Liver (tissue), 9 donors: ENCODE data around the gene ARMC5. TPM values are rescaled to one million over a fixed set of nuclear protein-coding genes. Genes with fewer than 3 reads are reported as not detected.

Experiments
- DNase-seq: peaks from one replicate; pipeline ENCODE4 v3.0.0-alpha.2; 2017; ENCODE audit warnings: low spot score
- H3K27ac ChIP-seq, 2 donors: one replicate each; pipeline ENCODE4 v1.7.0; 2013; ENCODE audit warnings: inconsistent platforms in 2 of 2, low read length in 2 of 2, control low read depth in 1 of 2, low read depth in 1 of 2, mild to moderate bottlenecking in 1 of 2
- H3K27me3 ChIP-seq, 4 donors: one replicate each; pipeline versions ENCODE4 v1.6.1 to v1.7.0; 2013; ENCODE audit warnings: low read length in 3 of 4, inconsistent platforms in 1 of 4, mild to moderate bottlenecking in 1 of 4, moderate library complexity in 1 of 4; ENCODE audit not compliant: control insufficient read depth in 4 of 4, insufficient read depth in 4 of 4
- H3K36me3 ChIP-seq, 4 donors: one replicate each; pipeline versions ENCODE4 v1.6.1 to v1.7.0; 2013; ENCODE audit warnings: low read length in 3 of 4, mild to moderate bottlenecking in 3 of 4, low read depth in 1 of 4, moderate library complexity in 1 of 4; ENCODE audit not compliant: control insufficient read depth in 4 of 4, insufficient read depth in 3 of 4
- H3K4me1 ChIP-seq, 4 donors: one replicate each; pipeline versions ENCODE4 v1.6.1 to v1.7.0; 2013; ENCODE audit warnings: low read length in 3 of 4, mild to moderate bottlenecking in 3 of 4, moderate library complexity in 1 of 4; ENCODE audit not compliant: control insufficient read depth in 4 of 4, insufficient read depth in 4 of 4
- H3K4me3 ChIP-seq, 3 donors: one replicate each; pipeline versions ENCODE4 v1.6.1 to v1.7.0; 2013; ENCODE audit warnings: low read length in 3 of 3, control low read depth in 1 of 3, low read depth in 1 of 3, mild to moderate bottlenecking in 1 of 3
- H3K9ac ChIP-seq, 2 donors: one replicate each; pipeline ENCODE4 v1.7.0; 2013; ENCODE audit warnings: low read length in 2 of 2, mild to moderate bottlenecking in 2 of 2, moderate library complexity in 2 of 2, control low read depth in 1 of 2, low read depth in 1 of 2
- H3K9me3 ChIP-seq, 4 donors: one replicate each; pipeline versions ENCODE4 v1.6.1 to v1.7.0; 2013; ENCODE audit warnings: low read length in 3 of 4; ENCODE audit not compliant: control insufficient read depth in 4 of 4
- ATF3 ChIP-seq: IDR thresholded peaks from 2 replicates; pipeline ENCODE4 v1.6.1; 2016; ENCODE audit warnings: antibody characterized with exemption
- CTCF ChIP-seq: fragments of 150-350 bp; IDR thresholded peaks from 2 replicates; pipeline ENCODE4 v1.5.1; 2017; ENCODE audit warnings: improper control_type of control experiment, low read depth, low read length; ENCODE audit not compliant: missing input control
- EGR1 ChIP-seq, 2 donors: IDR thresholded peaks; 2 replicates each; pipeline ENCODE4 v1.6.1; 2016 to 2018; ENCODE audit warnings: antibody characterized with exemption in 2 of 2, low read depth in 2 of 2
- FOXA1 ChIP-seq: IDR thresholded peaks from 2 replicates; pipeline ENCODE4 v1.6.1; 2016; ENCODE audit warnings: antibody characterized with exemption
- FOXA2 ChIP-seq: IDR thresholded peaks from 2 replicates; pipeline ENCODE4 v1.6.1; 2016; ENCODE audit warnings: antibody characterized with exemption
- GABPA ChIP-seq, 2 donors: IDR thresholded peaks in 1 of 2; conservative IDR thresholded peaks in 1 of 2; 2 replicates each; pipeline ENCODE4 v1.6.1; 2016; ENCODE audit warnings: antibody characterized with exemption in 2 of 2, mild to moderate bottlenecking in 1 of 2, moderate library complexity in 1 of 2
- HNF4A ChIP-seq, 2 donors: conservative IDR thresholded peaks; 2 replicates each; pipeline ENCODE4 v1.6.1; 2016; ENCODE audit warnings: antibody characterized with exemption in 2 of 2, mild to moderate bottlenecking in 2 of 2
- HNF4G ChIP-seq: IDR thresholded peaks from 2 replicates; pipeline ENCODE4 v1.6.1; 2016; ENCODE audit warnings: antibody characterized with exemption
- JUND ChIP-seq, 2 donors: IDR thresholded peaks; 2 replicates each; pipeline ENCODE4 v1.6.1; 2016; ENCODE audit warnings: antibody characterized with exemption in 2 of 2
- NR2F2 ChIP-seq: IDR thresholded peaks from 2 replicates; pipeline ENCODE4 v1.6.1; 2016; ENCODE audit warnings: antibody characterized with exemption
- RAD21 ChIP-seq, 2 donors: IDR thresholded peaks; 2 replicates each; pipeline ENCODE4 v1.6.1; 2016; ENCODE audit warnings: antibody characterized with exemption in 2 of 2, mild to moderate bottlenecking in 2 of 2
- RXRA ChIP-seq, 2 donors: IDR thresholded peaks; 2 replicates each; pipeline ENCODE4 v1.6.1; 2017 to 2018; ENCODE audit warnings: antibody characterized with exemption in 2 of 2, mild to moderate bottlenecking in 1 of 2
- SP1 ChIP-seq: IDR thresholded peaks from 2 replicates; pipeline ENCODE4 v1.6.1; 2018; ENCODE audit warnings: antibody characterized with exemption, mild to moderate bottlenecking
- TAF1 ChIP-seq: conservative IDR thresholded peaks from 2 replicates; pipeline ENCODE4 v1.6.1; 2016; ENCODE audit warnings: antibody characterized with exemption, mild to moderate bottlenecking
- YY1 ChIP-seq: IDR thresholded peaks from 2 replicates; pipeline ENCODE4 v1.6.1; 2016; ENCODE audit warnings: antibody characterized with exemption, mild to moderate bottlenecking
- WGBS: extraction: QIAGEN DNeasy Blood & Tissue Kit; methylation state at CpG from one replicate; pipeline ENCODE4 v1.1.7; 2013; 5-methylcytosine and 5-hydroxymethylcytosine counted together
- polyA plus RNA-seq, 2 donors: library from polyadenylated mRNA; stranded (reverse) in 1 of 2; unstranded in 1 of 2; fragments of 200-250 nt in 1 of 2; fragments of >200 nt in 1 of 2; fragmentation: Nextera tagmentation in 1 of 2; extraction: Ambion mirVana in 1 of 2; gene quantifications; one replicate each; pipeline versions ENCODE4 v1.2.1 to v1.2.3, GENCODE V29; 2013 to 2015
- total RNA-seq, 2 donors: library from RNA; depleted of rRNA; stranded (reverse); fragments of >200 nt; gene quantifications; one replicate each; pipeline ENCODE4 v1.2.3, GENCODE V29; 2014
- TF ChIP-seq, protein P1 (sequence below): IDR thresholded peaks from 2 replicates; pipeline ENCODE4 v1.6.1; 2016; ENCODE audit warnings: antibody characterized with exemption, mild to moderate bottlenecking
- TF ChIP-seq, protein P2 (sequence below): IDR thresholded peaks from 2 replicates; pipeline ENCODE4 v1.6.1; 2016; ENCODE audit warnings: antibody characterized with exemption
- TF ChIP-seq, protein P3 (sequence below): IDR thresholded peaks from 2 replicates; pipeline ENCODE4 v1.6.1; 2016; ENCODE audit warnings: antibody characterized with exemption
- donor health status: healthy.
- donor health status: healthy.
- donor health status: healthy.
- donor health status: healthy.
- donor health status: healthy.

Gene ARMC5
- total and polyA plus RNA-seq, 4 donors, result 5.4 to 13.3 (median 11.4) TPM

DNA sequence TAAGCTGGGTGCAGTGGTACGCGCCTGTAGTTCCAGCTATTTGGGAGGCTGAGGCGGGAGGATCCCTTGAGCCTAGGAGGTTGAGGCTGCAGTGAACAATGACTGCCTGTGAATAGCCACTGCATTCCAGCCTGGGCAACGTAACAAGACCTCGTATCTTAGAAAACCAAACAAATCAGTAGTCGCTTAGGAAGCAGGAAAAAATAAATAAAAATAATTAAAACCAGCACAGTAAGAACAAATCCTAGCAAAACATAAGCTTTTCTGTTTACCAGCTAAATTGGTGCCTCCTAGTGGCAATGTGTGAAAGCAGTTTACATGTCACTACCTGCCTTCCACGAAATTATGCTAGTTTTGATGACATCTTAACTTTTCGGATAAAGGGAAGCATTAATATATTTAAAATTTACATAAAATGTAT, 1.3 kb downstream of the ARMC5 start:
- peaks cover 0 to 7% (median under 1%) of the 10 kb centered on the region in 4 donors for H3K36me3 ChIP-seq
- DNase-seq, result no peak
- 48% methylated on average over 8 of the region's 8 CpGs for WGBS
- peaks cover 27 to 61% (median 49%) of the 10 kb centered on the region in 4 donors for H3K4me1 ChIP-seq
- H3K27ac ChIP-seq, result peak overlapping the region; percentile 89 to 98
- H3K9ac ChIP-seq, result no peak overlapping the region
- TF ChIP-seq TAF1, result no peak
- peak; percentile 30 to 60 for TF ChIP-seq RAD21 (IDR thresholded peaks at IDR 0.05)
- TF ChIP-seq, protein P1, sequence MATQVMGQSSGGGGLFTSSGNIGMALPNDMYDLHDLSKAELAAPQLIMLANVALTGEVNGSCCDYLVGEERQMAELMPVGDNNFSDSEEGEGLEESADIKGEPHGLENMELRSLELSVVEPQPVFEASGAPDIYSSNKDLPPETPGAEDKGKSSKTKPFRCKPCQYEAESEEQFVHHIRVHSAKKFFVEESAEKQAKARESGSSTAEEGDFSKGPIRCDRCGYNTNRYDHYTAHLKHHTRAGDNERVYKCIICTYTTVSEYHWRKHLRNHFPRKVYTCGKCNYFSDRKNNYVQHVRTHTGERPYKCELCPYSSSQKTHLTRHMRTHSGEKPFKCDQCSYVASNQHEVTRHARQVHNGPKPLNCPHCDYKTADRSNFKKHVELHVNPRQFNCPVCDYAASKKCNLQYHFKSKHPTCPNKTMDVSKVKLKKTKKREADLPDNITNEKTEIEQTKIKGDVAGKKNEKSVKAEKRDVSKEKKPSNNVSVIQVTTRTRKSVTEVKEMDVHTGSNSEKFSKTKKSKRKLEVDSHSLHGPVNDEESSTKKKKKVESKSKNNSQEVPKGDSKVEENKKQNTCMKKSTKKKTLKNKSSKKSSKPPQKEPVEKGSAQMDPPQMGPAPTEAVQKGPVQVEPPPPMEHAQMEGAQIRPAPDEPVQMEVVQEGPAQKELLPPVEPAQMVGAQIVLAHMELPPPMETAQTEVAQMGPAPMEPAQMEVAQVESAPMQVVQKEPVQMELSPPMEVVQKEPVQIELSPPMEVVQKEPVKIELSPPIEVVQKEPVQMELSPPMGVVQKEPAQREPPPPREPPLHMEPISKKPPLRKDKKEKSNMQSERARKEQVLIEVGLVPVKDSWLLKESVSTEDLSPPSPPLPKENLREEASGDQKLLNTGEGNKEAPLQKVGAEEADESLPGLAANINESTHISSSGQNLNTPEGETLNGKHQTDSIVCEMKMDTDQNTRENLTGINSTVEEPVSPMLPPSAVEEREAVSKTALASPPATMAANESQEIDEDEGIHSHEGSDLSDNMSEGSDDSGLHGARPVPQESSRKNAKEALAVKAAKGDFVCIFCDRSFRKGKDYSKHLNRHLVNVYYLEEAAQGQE, result no peak
- TF ChIP-seq, protein P2, sequence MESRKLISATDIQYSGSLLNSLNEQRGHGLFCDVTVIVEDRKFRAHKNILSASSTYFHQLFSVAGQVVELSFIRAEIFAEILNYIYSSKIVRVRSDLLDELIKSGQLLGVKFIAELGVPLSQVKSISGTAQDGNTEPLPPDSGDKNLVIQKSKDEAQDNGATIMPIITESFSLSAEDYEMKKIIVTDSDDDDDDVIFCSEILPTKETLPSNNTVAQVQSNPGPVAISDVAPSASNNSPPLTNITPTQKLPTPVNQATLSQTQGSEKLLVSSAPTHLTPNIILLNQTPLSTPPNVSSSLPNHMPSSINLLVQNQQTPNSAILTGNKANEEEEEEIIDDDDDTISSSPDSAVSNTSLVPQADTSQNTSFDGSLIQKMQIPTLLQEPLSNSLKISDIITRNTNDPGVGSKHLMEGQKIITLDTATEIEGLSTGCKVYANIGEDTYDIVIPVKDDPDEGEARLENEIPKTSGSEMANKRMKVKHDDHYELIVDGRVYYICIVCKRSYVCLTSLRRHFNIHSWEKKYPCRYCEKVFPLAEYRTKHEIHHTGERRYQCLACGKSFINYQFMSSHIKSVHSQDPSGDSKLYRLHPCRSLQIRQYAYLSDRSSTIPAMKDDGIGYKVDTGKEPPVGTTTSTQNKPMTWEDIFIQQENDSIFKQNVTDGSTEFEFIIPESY, result no peak
- TF ChIP-seq YY1, result no peak
- peak; percentile 39 for TF ChIP-seq CTCF
- H3K4me3 ChIP-seq, result peak overlapping the region in 1 of 3 donors; percentile 36
- no peaks in the 10 kb centered on the region for H3K27me3 ChIP-seq
- H3K9me3 ChIP-seq, result no peaks in the 10 kb centered on the region

DNA sequence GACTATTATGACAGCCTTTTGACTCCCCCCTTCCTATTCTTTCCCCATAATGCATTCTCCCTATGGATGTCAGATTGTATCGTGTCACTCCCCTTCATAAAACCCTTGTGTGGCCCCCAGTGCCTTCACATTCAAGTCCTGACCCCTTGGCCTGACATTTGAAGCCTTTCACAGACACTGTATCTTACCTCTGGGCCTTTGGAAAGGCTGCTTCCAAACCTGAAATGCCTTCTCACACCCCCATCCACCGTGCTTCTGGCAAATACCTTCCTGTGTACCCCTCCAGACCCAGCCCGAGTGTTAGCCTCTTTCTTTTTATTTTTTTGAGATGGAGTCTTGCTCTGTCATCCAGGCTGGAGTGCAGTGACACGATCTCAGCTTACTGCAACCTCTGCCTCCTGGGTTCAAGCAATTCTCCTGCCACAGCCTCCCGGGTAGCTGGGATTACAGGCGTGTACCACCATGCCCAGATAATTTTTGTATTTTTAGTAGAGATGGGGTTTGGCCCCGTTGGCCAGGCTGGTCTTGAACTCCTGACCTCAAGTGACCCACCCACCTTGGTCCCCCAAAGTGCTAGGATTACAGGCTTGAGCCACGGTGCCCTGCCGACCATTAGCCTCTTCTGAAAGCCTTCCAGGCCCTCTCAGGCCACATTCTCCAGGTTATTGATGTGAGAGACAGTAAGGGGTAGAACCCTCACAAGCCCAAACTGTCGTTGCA, 2.1 kb downstream of the ARMC5 start:
- H3K27me3 ChIP-seq, result no peaks in the 10 kb centered on the region
- no peak for DNase-seq
- peaks cover 0 to 13% (median 2%) of the 10 kb centered on the region in 4 donors for H3K36me3 ChIP-seq
- no peak overlapping the region for H3K4me3 ChIP-seq
- peak overlapping the region; percentile 56 to 61 for H3K27ac ChIP-seq
- H3K9ac ChIP-seq, result no peak overlapping the region
- H3K4me1 ChIP-seq, result peaks cover 24 to 55% (median 43%) of the 10 kb centered on the region in 4 donors
- WGBS, result 77% methylated on average over 10 of the region's 10 CpGs
- H3K9me3 ChIP-seq, result no peaks in the 10 kb centered on the region
- TF ChIP-seq YY1 (no peak), EGR1 (IDR thresholded peaks at IDR 0.05; ENCODE audit: low read depth in 2 of 2) (no peak), RAD21 (IDR thresholded peaks at IDR 0.05) (no peak), JUND (IDR thresholded peaks at IDR 0.05) (no peak), RXRA (IDR thresholded peaks at IDR 0.05) (no peak), HNF4G (no peak), SP1 (no peak), HNF4A (conservative IDR thresholded peaks at IDR 0.05) (no peak), GABPA (IDR thresholded peaks at IDR 0.05 in 1 of 2, conservative IDR thresholded peaks at IDR 0.05 in 1 of 2) (no peak), FOXA1 (no peak), TAF1 (no peak), FOXA2 (no peak), CTCF (no peak), NR2F2 (no peak), ATF3 (no peak)
- TF ChIP-seq, protein P2, result no peak
- TF ChIP-seq, protein P3, sequence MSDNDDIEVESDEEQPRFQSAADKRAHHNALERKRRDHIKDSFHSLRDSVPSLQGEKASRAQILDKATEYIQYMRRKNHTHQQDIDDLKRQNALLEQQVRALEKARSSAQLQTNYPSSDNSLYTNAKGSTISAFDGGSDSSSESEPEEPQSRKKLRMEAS, result no peak
